Skeletal muscle satellite cell (primary cell): ENCODE measurements around the gene CYB5R4.
A peak's percentile ranks its signal among the peaks of the same experiment; 100 is the strongest.

Experiments
- H3K27me3 ChIP-seq: 2 replicates; pipeline ENCODE4 v1.7.0; 2013; ENCODE audit warnings: low read length; ENCODE audit not compliant: control insufficient read depth, insufficient read depth
- H3K36me3 ChIP-seq: 2 replicates; pipeline ENCODE4 v1.7.0; 2013; ENCODE audit warnings: mild to moderate bottlenecking, control low read depth, low read length; ENCODE audit not compliant: insufficient read depth
- H3K4me1 ChIP-seq: 2 replicates; pipeline ENCODE4 v1.7.0; 2013; ENCODE audit warnings: low read length; ENCODE audit not compliant: control insufficient read depth, insufficient read depth
- H3K4me2 ChIP-seq: 2 replicates; pipeline ENCODE4 v1.7.0; 2013; ENCODE audit warnings: mild to moderate bottlenecking, low read length
- H3K4me3 ChIP-seq: 2 replicates; pipeline ENCODE4 v1.7.0; 2013; ENCODE audit warnings: low read length
- H3K9ac ChIP-seq: 2 replicates; pipeline ENCODE4 v1.7.0; 2013; ENCODE audit warnings: mild to moderate bottlenecking, low read depth, low read length, moderate library complexity
- H3K9me3 ChIP-seq: replicated peaks from 2 replicates; pipeline ENCODE4 v1.7.0; 2013; ENCODE audit warnings: mild to moderate bottlenecking, control low read depth, low read length

Gene CYB5R4

DNA sequence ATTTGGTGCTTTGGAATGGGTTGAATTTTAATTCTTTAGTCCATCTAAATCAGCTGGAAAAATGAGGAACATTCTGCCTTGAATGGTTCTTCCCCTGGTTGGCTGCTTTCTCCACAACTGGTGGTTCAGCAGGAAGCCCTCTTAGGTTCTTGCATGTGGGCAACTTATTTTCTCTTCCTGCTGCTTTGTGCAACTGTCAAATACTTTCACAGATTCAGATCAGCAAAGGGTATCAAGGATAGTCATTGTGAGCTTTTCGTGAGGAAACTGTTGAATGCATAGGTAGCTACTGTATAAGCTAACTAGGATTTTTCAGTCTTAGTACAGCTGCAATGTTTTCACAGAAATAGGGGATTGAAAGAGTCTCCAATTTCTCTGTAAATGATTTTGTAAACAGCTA lies 101.2 kb downstream of the CYB5R4 start:
- H3K4me1 ChIP-seq, result no peaks in the 10 kb centered on the region
- no peak overlapping the region for H3K4me3 ChIP-seq
- no peaks in the 10 kb centered on the region for H3K27me3 ChIP-seq
- no peak overlapping the region for H3K4me2 ChIP-seq
- no peaks in the 10 kb centered on the region for H3K9me3 ChIP-seq
- peaks cover 6% of the 10 kb centered on the region for H3K36me3 ChIP-seq
- no peak overlapping the region for H3K9ac ChIP-seq

DNA sequence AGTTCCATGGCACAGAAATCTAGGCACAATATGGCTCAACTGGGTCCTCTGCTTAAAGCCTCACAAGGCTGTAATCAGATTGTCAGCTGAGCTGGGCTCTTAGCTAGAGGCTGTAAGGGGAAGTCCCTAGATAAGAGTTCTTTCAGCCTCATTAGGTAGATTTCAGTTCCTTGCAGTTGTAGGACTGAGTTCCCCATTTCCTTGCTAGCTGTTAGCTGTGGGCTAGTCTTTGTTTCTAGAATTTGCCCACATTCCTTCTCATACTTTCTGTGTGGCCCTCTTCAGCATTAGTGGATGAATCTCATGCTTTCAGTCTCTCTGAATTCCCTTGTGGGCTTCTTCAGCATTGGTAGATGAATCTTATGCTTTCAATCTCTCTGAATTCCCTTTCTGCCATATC lies 103.1 kb downstream of the CYB5R4 start:
- Histone ChIP-seq H3K4me1 (no peaks in the 10 kb centered on the region), H3K9ac (no peak overlapping the region), H3K27me3 (no peaks in the 10 kb centered on the region), H3K4me3 (no peak overlapping the region), H3K9me3 (no peaks in the 10 kb centered on the region), H3K4me2 (no peak overlapping the region), H3K36me3 (peaks cover 6% of the 10 kb centered on the region)

DNA sequence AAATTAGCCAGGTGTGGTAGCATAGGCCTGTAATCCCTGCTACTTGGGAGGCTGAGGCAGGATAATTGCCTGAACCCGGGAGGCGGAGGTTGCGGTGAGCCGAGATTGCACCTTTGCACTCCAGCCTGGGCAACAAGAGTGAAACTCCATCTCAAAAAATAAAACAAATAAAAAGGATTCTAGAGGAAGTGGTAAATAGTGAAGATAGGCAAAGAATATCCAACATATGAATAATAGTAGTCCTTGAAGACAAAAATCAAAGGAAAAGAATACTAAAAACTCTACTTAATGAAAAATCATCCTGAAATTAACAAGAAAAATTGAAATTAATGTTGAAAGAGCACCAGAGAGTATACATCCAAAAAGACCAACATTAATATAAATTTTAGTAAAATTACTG lies 107.0 kb downstream of the CYB5R4 start:
- Histone ChIP-seq H3K9me3 (no peaks in the 10 kb centered on the region), H3K4me2 (no peak overlapping the region), H3K4me3 (no peak overlapping the region), H3K9ac (no peak overlapping the region), H3K36me3 (peaks cover 2% of the 10 kb centered on the region), H3K27me3 (no peaks in the 10 kb centered on the region), H3K4me1 (no peaks in the 10 kb centered on the region)

DNA sequence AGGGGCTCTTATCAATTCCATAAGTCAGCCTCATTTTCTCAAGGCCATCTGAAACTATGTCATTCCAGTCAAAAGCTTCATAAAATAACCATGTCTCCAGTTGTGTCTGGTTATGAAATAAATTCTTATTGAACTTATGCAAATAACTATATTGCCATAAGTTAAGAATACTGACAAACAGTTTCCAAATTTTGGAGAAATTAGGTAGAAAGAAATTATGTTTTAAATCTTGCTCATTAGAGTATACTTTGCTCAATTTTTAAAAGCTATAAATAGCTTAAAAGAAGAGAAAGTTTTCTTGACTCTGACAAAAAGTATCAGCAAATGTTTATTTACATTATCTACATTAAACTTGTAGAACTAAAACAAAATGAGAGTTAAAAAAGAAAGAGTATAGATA lies 111.1 kb downstream of the CYB5R4 start:
- no peaks in the 10 kb centered on the region for H3K36me3 ChIP-seq
- H3K4me2 ChIP-seq, result no peak overlapping the region
- no peak overlapping the region for H3K9ac ChIP-seq
- H3K9me3 ChIP-seq, result no peaks in the 10 kb centered on the region
- H3K4me3 ChIP-seq, result no peak overlapping the region
- H3K27me3 ChIP-seq, result no peaks in the 10 kb centered on the region
- no peaks in the 10 kb centered on the region for H3K4me1 ChIP-seq

DNA sequence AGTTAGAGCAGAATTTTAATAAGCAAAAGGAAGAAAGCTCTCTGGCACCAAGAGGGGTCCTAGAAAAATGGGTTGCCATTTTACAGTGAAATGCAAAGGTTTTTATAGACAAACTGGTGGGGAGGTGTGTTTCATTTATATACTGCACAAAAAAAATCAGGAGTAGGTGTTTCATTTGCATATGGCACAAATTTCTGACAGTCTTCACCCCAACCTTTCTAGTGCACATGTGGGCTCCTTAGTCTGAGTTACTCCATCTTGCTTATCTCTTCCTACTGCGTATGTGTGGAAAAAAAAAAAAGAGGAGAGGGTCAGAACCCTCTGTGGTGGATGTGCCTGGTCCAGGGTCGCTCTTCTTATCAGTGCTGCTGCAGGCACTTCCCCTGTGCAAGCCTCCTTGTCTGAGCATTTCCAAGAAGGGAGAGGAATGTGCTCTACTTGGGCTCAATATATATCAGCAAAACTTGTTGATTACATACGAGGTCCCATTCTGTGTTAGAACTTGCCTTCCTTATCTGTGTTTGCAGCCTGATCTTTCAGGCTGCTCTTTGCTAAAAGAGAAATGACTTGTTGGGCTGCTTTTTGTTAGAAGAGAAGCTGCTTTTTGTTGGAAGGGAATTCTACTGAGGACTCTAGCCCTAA lies 115.0 kb downstream of the CYB5R4 start:
- Histone ChIP-seq H3K36me3 (no peaks in the 10 kb centered on the region), H3K4me3 (no peak overlapping the region), H3K4me2 (no peak overlapping the region), H3K9ac (no peak overlapping the region), H3K9me3 (no peaks in the 10 kb centered on the region), H3K27me3 (no peaks in the 10 kb centered on the region), H3K4me1 (peaks cover 7% of the 10 kb centered on the region)

GRCh38 chr6:83976037-83976755 lies 116.7 kb downstream of the CYB5R4 start:
- Histone ChIP-seq H3K9me3 (no peaks in the 10 kb centered on the region), H3K4me1 (peaks cover 7% of the 10 kb centered on the region), H3K36me3 (no peaks in the 10 kb centered on the region), H3K4me3 (no peak overlapping the region), H3K9ac (no peak overlapping the region), H3K4me2 (no peak overlapping the region), H3K27me3 (no peaks in the 10 kb centered on the region)

GRCh38 chr6:83976871-83977270 lies 117.4 kb downstream of the CYB5R4 start:
- H3K4me2 ChIP-seq, result no peak overlapping the region
- H3K9me3 ChIP-seq, result no peaks in the 10 kb centered on the region
- H3K4me3 ChIP-seq, result no peak overlapping the region
- H3K27me3 ChIP-seq, result no peaks in the 10 kb centered on the region
- no peaks in the 10 kb centered on the region for H3K36me3 ChIP-seq
- H3K9ac ChIP-seq, result no peak overlapping the region
- peaks cover 7% of the 10 kb centered on the region for H3K4me1 ChIP-seq

DNA sequence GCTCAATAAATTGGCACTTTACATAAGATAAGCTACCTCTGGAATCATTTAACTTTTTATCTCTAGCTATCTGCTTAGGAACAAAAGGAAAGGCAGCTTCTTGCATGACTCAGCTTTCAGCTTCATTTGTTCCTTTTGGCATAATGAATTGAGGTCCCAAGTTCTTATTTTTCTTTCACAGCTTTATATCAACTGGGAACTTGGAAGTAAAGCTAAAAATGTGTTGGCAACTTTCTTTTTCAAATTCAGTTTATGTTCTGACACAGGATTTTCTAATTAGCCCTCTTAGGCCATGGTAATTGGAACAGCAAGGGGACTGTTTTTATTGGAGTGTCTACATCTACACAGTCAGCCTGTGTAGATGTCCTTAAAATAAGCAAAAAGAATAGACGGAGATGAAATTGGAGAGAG lies 118.8 kb downstream of the CYB5R4 start:
- Histone ChIP-seq H3K4me1 (peaks cover 18% of the 10 kb centered on the region), H3K4me2 (no peak overlapping the region), H3K4me3 (no peak overlapping the region), H3K9me3 (no peaks in the 10 kb centered on the region), H3K9ac (no peak overlapping the region), H3K36me3 (no peaks in the 10 kb centered on the region), H3K27me3 (no peaks in the 10 kb centered on the region)

DNA sequence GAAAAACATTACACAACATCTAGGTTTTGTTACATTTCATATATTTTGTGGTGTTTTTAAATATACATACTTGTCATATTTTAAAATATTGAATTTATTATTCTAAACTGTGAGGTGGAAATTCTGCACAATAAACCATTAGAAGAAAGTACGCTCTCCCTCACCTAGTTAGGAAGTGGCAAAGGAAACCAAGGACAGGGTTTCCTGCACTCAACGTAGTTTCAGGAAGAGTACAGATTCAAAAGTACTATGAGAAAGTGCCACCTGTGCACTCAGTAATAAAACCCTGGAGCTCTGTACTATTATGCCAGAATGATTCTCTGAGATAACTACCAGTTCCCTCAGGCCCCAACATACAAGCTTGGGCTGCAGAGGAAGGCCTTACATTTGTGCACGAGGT lies 119.5 kb downstream of the CYB5R4 start:
- no peak overlapping the region for H3K9ac ChIP-seq
- H3K9me3 ChIP-seq, result no peaks in the 10 kb centered on the region
- peaks cover 20% of the 10 kb centered on the region for H3K4me1 ChIP-seq
- no peak overlapping the region for H3K4me3 ChIP-seq
- no peaks in the 10 kb centered on the region for H3K27me3 ChIP-seq
- H3K4me2 ChIP-seq, result no peak overlapping the region
- H3K36me3 ChIP-seq, result no peaks in the 10 kb centered on the region

DNA sequence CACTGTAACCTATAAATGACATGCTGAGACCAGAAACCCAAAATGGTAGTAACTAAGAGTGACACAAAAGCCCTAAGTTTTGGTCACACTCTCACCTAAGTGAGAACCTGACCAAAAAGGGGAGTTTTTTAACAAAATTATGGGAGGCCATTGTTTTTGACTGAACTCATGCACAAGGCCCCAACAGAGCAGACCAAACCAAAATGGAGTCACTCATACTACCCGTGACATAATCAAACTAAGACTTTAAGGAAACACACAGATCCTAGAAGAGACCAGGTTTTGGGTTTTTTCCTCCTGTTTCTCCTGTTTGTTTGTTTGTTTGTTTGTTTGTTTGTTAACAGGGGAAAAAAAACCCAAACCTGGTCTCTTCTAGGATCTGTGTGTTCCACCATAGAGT lies 124.9 kb downstream of the CYB5R4 start:
- Histone ChIP-seq H3K4me2 (no peak overlapping the region), H3K9me3 (no peaks in the 10 kb centered on the region), H3K4me1 (peaks cover 27% of the 10 kb centered on the region), H3K4me3 (no peak overlapping the region), H3K9ac (no peak overlapping the region), H3K36me3 (no peaks in the 10 kb centered on the region), H3K27me3 (no peaks in the 10 kb centered on the region)

GRCh38 chr6:83985308-83985713 lies 125.8 kb downstream of the CYB5R4 start:
- Histone ChIP-seq H3K4me1 (peaks cover 27% of the 10 kb centered on the region), H3K27me3 (no peaks in the 10 kb centered on the region), H3K4me2 (peak overlapping the region; percentile 51), H3K4me3 (no peak overlapping the region), H3K36me3 (no peaks in the 10 kb centered on the region), H3K9me3 (no peaks in the 10 kb centered on the region), H3K9ac (no peak overlapping the region)

DNA sequence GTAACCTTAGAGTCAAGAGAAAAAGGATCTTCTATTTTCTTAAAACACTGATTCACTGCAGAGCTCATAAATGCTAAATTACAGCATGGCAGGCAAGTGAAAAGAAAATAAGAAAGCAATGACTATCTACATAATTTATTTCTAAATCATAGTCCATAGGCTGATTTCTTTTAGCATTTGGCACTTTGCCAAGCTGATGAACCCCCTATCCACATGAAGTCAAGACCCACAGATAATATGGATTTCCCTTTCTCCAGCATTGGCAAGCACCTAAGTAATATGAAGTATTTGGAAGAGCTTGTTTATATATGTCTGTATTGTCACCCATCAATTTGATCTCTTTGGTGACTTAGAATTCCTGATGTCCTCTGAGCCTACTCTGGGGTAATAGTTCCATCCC lies 126.2 kb downstream of the CYB5R4 start:
- peaks cover 27% of the 10 kb centered on the region for H3K4me1 ChIP-seq
- no peak overlapping the region for H3K4me3 ChIP-seq
- no peaks in the 10 kb centered on the region for H3K36me3 ChIP-seq
- H3K27me3 ChIP-seq, result no peaks in the 10 kb centered on the region
- H3K9ac ChIP-seq, result no peak overlapping the region
- no peak overlapping the region for H3K4me2 ChIP-seq
- no peaks in the 10 kb centered on the region for H3K9me3 ChIP-seq
